ENCODE measurements around the gene WNT4.

Gene WNT4

GRCh38 chr1:22143065-22144033, at the start of gene WNT4:
TSS of gene WNT4 (minus strand) at chr1:22143097. CDS start at chr1:22142922, 175 bp downstream.
- DNase-seq (ENCODE audit: low spot score): peak; percentile 78

GRCh38 chr1:22190731-22191130, 47.8 kb upstream of the WNT4 start:
- DNase-seq (ENCODE audit: low spot score): no peak

- no peak for DNase-seq (ENCODE audit: low spot score)
These were observed 47.4 kb upstream of the WNT4 start for GRCh38 chr1:22190251-22190650.

- no peak for DNase-seq (ENCODE audit: low spot score)
These were observed 46.7 kb upstream of the WNT4 start for GRCh38 chr1:22189619-22190018.

GRCh38 chr1:22188914-22189313, 46.0 kb upstream of the WNT4 start:
- no peak for DNase-seq (ENCODE audit: low spot score)

GRCh38 chr1:22188436-22188835, 45.5 kb upstream of the WNT4 start:
- no peak for DNase-seq (ENCODE audit: low spot score)

GRCh38 chr1:22186311-22186710, 43.4 kb upstream of the WNT4 start:
- no peak for DNase-seq (ENCODE audit: low spot score)

GRCh38 chr1:22184892-22185612, 42.2 kb upstream of the WNT4 start:
- no peak for DNase-seq (ENCODE audit: low spot score)

- no peak for DNase-seq (ENCODE audit: low spot score)
These were observed 41.6 kb upstream of the WNT4 start for GRCh38 chr1:22184454-22184853.

- no peak for DNase-seq (ENCODE audit: low spot score)
These were observed 39.8 kb upstream of the WNT4 start for GRCh38 chr1:22182715-22183114.

GRCh38 chr1:22179197-22179803, 36.4 kb upstream of the WNT4 start:
- DNase-seq (ENCODE audit: low spot score): no peak

GRCh38 chr1:22177354-22178003, 34.6 kb upstream of the WNT4 start:
- no peak for DNase-seq (ENCODE audit: low spot score)

GRCh38 chr1:22176258-22176657, 33.4 kb upstream of the WNT4 start:
- no peak for DNase-seq (ENCODE audit: low spot score)

GRCh38 chr1:22174446-22175220, 31.7 kb upstream of the WNT4 start:
- DNase-seq (ENCODE audit: low spot score): no peak

GRCh38 chr1:22171951-22172715, 29.2 kb upstream of the WNT4 start:
- no peak for DNase-seq (ENCODE audit: low spot score)

- DNase-seq (ENCODE audit: low spot score): no peak
These were observed 26.9 kb upstream of the WNT4 start for GRCh38 chr1:22169816-22170215.

- no peak for DNase-seq (ENCODE audit: low spot score)
These were observed 25.6 kb upstream of the WNT4 start for GRCh38 chr1:22168412-22168973.

GRCh38 chr1:22166439-22166838, 23.5 kb upstream of the WNT4 start:
- DNase-seq (ENCODE audit: low spot score): no peak

GRCh38 chr1:22164841-22165808, 22.2 kb upstream of the WNT4 start:
- no peak for DNase-seq (ENCODE audit: low spot score)

Measured in HuH-7.5 (cell line).